Measurements from ENCODE around the gene MLX.

- no peak for TF ChIP-seq EZH2 (IDR thresholded peaks at IDR 0.05; ENCODE audit: borderline replicate concordance, low read length)
- peak; percentile 20 to 51 for TF ChIP-seq CTCF (conservative IDR thresholded peaks at IDR 0.05 in 1 of 2, IDR thresholded peaks at IDR 0.05 in 1 of 2; ENCODE audit: extremely low read depth in 1 of 2, insufficient read depth in 1 of 2, low read depth in 1 of 2, low read length in 2 of 2)
Measured at GRCh38 chr17:42531455-42532354, 35.2 kb upstream of the MLX start.

Data from mammary epithelial cell (primary cell).